Activated CD8-positive, alpha-beta memory T cell treated with anti-CD3 and anti-CD28 coated beads, Interleukin-2, amount 50 U/mL, for 1 hour (primary cell): Measurements from ENCODE around the gene PPP1R37.

ENCODE experiments used
- DNase-seq: peaks from one replicate; pipeline ENCODE4 v3.0.0-alpha.2; 2020; ENCODE audit errors: extremely low read depth

The PPP1R37 gene

DNA sequence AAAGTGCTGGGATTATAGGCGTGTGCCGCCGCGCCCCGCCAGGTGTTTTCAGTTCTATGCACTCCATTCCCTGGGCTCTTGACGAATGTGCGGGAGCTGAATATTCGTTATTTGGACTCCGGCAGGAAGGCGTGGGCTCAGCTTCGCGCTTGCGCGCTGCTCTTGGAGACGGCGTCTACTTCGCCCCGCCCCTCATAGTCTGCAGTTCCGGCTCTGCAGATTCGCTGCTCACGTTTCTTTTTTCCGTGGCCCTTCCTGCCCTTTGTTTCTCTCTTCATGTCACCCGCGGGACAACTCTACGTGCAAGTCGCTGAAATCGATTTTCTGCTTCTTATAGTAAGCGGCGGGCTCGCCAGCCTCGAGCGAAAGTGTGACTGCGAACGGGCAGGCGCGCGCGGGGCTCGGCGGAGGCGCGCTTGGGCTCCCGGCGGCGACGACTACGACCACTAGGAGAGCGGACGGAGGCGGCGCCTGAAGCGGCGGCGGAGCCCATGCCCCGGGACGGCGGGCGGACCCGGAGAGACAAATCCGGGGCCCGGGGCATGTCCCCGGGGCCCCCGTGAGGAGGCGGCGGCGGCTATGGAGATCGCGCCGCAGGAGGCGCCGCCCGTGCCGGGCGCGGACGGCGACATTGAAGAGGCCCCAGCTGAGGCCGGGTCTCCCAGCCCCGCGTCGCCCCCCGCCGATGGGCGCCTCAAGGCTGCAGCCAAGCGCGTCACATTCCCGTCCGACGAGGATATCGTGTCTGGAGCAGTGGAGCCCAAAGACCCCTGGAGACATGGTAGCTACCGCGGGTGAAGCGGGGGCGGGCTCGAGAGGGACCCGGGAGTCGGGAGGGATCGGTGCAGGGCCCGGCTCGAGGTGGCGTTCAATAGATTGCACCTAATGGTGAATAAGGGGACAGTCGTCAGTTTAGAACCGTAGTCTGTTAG lies at the start of gene PPP1R37:
Gene PPP1R37, plus strand, starts transcription at position 433 of the 932 bp plus-strand sequence. Its CDS starts 147 bp downstream, at position 580.
- DNase-seq = peak; percentile 89

DNA sequence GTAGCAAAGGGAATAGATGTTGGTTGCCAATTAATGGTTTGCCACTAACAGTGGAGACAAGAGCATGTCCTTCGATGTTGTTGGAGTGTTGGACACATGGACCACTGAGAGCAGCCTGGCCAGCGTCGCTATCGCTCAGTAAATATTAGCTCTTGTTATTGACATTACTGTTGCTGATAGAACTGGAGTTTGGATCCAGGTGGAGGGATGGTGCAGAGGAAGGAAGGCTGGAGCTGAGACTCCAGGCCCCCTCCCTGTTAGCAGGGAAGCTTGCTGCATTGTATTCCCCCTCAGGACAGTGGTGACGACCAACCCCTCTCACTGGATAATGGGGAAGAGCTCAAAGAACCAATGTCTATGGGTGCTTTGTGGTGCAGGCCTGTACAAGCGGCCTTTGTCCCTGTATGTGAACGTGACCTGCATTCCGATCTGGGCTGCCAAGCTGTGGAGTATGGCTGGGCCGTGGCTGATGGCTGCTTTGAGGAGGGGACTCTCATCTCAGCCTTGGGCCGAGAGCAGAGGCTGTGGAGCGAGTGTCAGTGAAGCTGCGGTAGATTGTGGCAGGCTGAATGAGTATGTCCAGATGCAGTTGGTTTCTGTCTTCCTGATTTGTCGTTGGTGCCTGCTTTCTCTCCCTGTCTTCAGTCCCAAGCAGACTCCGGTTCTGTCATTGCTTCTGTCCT lies 47.2 kb upstream of the PPP1R37 start:
- no peak for DNase-seq

GRCh38 chr19:45046355-45046754 lies 46.6 kb upstream of the PPP1R37 start:
- DNase-seq = no peak

GRCh38 chr19:45047188-45047797 lies 45.7 kb upstream of the PPP1R37 start:
- no peak for DNase-seq

DNA sequence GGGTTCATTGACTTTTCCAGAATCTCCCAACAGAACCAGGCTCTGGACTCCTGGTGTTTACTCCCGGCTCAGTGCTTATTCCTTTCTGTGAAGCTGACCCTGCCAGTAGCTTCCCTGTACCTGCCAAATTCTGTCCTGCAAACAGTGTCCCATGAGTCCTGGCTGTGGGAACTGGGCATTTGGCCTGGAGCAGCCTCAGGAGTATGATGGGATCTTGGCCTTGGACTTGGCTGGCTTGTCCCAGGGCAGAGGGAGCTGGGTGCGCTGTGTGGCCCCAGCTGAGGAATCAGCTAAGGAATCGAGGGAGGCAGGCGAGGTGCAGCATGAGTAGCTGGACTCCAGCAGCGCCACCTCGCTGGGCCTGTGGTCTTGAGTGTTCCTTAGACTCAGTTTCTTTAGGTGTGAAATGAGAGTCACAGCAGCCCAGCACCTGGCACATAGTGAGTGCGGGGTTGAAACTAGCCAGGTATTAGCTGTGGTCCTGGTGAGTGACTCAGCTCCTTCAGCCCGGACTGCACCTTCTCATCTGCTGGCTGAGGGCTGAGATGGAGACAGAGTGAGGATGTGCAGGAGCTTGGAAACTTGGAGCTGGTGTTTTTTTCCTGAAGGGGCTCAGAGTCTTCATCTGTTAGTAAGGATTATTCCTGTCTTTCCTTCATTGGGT lies 43.8 kb upstream of the PPP1R37 start:
- no peak for DNase-seq

- DNase-seq = no peak
These were observed 42.9 kb upstream of the PPP1R37 start for GRCh38 chr19:45050036-45050435.

DNA sequence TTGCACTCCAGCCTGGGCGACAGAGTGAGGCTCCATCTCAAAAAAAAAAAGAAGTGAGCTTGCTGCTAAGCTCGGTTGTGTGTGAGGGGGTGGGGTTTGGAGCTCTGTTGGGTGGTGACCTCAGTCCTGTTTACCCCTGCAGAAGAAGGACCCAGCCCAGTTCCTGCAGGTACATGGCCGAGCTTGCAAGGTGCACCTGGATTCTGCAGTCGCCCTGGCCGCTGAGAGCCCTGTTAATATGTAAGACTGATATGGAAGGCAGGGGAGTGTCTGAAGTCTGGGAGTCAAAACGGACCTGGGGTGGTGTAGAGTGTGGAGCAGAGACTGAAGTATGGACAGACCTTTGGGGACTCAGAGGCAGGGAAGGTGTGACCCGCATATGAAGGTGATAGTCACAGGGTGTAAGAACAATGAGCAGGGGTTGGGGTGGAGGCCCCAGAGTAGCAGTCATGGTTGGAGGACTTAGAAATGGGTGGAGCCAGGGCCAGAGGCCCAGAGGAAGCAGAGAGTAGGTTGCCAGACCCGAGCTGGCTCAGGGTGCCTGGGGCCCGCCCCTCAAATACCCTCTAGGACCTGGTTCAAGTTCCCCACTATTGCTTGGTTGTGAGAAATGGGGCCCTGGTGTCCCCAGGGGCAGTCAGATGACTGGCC lies 40.9 kb upstream of the PPP1R37 start:
- no peak for DNase-seq

DNA sequence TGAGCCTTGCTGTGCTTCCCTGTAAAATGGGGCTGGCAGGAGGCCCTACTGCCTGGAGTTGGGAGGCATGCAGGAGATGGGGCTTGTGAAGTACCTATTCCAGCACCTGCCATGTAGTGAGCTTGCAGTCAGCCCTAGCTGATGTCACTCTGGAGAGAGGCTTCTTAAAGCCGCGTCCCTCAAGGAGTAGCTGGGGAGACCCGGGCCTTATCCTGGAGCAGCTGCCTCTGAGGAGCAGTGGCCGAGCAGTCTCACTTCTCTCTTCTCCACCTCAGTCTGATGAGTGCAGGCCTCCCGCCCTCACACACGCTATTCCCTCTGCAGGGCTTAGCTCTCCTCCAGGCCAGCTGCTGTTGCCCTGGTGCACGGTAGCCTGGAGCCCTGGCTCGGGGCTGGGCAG lies 36.1 kb upstream of the PPP1R37 start:
- no peak for DNase-seq

DNA sequence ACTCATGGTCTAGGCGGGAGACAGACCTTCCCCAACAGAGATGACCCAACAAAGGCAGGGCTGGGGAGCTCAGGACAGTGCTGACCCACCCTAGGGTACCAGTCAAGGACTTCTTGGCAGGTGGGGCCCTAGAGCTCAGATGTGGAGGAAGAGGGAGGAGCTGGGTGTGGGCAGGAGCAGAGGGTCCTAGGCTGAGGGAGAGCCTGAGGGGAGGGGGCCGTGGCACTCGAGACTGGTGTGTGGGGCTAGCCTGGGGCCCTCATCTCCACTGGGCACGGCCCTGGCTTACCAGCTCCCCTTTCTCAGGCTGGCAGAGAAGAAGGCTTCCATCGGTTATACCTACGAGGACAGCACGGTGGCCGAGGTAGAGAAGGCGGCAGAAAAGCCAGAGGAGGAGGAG lies 35.5 kb upstream of the PPP1R37 start:
- DNase-seq = no peak

DNA sequence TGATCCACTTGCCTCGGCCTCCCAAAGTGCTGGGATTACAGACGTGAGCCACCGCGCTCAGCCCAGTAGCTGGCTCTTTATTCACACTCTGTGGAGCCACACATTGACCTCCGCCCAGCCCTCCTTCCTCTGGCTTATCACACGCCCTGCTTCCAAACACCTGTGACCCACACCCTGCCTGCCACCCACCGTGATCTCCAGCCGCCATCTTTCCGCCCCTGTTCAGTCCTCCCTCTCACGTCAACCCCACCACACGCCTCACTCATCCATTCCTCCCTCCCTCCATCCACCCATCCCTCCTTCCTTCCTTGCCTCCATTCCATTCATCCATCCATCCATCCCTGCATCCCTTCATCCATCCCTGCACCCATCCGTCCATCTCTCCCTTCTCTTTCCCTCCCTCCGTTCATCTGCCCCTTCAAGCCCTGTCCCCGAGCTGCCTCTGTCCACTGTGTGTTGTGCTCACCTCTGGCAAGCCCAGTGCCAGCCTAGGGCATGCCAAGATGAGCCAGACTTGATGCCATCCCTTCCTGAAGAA lies 34.3 kb upstream of the PPP1R37 start:
- DNase-seq = no peak

GRCh38 chr19:45059258-45059965 lies 33.6 kb upstream of the PPP1R37 start:
- peak; percentile 54 for DNase-seq

DNA sequence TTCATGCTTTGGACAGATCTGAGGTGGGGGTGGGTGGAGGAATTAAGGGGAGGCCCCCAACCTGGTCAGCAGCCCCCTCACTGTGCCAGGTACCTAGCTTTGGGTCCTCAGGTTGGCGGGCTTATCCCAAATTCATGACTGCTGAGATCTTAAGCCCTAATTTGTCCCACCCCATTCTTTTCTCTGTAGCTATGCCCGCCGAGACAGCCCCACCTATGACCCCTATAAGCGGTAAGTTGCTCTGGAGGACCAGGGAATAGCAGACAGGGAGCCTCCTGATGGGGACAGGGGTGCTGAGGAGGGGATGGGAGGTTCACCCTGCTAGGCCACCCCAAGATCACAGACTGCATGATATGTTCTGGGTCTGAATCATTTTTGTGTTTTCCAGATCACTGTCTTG lies 31.0 kb upstream of the PPP1R37 start:
- DNase-seq = no peak

GRCh38 chr19:45063851-45064801 lies 28.9 kb upstream of the PPP1R37 start:
- DNase-seq = no peak

- no peak for DNase-seq
These were observed 25.9 kb upstream of the PPP1R37 start for GRCh38 chr19:45066921-45067661.

DNA sequence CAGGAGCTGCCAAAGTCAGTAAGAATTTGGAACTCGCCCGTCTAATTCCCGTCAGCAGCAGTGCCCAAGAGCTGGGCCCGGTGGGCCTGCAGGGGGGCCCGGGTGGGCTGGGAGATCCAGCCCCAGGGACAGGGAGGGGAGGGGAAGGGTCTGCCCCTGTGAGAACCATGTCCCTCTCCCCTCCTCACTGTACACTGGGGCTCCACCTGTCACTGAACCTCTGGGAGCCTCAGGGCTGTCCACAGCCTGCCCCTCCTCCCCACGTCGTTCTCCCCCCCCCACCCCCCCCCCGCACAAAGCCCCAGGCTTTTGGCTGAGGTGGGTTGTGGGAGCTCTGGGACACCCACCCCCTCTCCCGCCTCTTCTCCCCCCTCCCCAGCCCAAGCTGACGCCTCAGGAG lies 24.9 kb upstream of the PPP1R37 start:
- DNase-seq = no peak

GRCh38 chr19:45069056-45069455 lies 23.9 kb upstream of the PPP1R37 start:
- no peak for DNase-seq

DNA sequence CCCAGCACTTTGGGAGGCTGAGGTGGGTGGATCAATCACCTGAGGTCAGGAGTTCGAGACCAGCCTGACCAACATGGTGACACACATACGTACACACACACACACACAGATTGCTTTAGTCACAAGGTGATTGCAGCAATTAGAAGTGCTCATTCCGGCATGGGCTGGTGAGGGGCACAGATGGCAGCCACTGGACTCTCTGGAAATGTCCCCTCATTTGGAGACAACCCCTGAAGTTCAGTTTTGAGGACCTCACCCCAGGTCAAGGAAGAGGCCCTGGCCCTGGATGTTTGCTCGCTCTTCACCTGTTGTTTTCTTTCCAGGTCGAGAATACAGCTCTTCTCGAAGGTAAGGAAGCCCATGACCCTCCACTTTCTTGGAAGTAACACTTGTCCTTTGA lies 22.8 kb upstream of the PPP1R37 start:
- DNase-seq = no peak

GRCh38 chr19:45070861-45071544 lies 22.0 kb upstream of the PPP1R37 start:
- no peak for DNase-seq
